Measurements from ENCODE around the gene ECHS1. TPM values are rescaled to one million over a fixed set of nuclear protein-coding genes. Genes with fewer than 3 reads are reported as not detected.

The ECHS1 gene
- total and polyA plus RNA-seq, 10 of the 15 experiments (the other 5 are each of a cell fraction or from before 2014, with no cell fraction given), result 32.7 to 164 (median 62.4) TPM

DNA sequence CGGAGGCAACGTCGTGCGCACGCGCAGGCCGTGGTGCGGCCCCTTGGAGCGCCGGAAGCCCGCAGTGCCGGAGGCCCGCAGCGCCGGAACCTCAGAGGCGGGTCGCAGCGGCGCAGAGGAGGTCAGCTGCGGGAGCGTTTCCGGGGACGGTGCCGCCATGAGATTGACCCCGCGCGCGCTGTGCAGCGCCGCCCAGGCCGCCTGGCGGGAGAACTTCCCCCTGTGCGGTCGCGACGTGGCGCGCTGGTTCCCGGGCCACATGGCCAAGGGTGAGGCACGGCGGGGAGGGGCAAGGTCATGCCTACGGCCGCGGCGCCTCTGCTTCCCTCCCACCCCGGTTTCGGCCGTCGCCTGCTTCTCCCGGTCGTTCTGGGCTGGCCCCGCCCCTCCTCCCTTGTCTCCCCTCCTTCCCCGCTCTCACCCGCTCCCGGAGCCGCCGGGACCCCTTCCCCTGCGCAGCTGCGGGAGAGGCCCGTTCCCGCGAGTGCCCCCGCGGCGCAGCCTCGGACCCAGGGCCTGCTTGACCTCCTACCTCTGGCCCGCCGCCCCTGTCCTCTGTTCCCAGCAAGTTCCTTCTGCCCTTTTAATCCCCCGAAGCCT is 21.0 kb upstream of the ECHS1 start, which contains the start of gene MTG1 (continued):
- TF ChIP-seq, protein P1, sequence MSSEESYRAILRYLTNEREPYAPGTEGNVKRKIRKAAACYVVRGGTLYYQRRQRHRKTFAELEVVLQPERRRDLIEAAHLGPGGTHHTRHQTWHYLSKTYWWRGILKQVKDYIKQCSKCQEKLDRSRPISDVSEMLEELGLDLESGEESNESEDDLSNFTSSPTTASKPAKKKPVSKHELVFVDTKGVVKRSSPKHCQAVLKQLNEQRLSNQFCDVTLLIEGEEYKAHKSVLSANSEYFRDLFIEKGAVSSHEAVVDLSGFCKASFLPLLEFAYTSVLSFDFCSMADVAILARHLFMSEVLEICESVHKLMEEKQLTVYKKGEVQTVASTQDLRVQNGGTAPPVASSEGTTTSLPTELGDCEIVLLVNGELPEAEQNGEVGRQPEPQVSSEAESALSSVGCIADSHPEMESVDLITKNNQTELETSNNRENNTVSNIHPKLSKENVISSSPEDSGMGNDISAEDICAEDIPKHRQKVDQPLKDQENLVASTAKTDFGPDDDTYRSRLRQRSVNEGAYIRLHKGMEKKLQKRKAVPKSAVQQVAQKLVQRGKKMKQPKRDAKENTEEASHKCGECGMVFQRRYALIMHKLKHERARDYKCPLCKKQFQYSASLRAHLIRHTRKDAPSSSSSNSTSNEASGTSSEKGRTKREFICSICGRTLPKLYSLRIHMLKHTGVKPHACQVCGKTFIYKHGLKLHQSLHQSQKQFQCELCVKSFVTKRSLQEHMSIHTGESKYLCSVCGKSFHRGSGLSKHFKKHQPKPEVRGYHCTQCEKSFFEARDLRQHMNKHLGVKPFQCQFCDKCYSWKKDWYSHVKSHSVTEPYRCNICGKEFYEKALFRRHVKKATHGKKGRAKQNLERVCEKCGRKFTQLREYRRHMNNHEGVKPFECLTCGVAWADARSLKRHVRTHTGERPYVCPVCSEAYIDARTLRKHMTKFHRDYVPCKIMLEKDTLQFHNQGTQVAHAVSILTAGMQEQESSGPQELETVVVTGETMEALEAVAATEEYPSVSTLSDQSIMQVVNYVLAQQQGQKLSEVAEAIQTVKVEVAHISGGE (CRISPR knock-in tag; IDR thresholded peaks at IDR 0.05), result peak; percentile 82
- peak; percentile 76; the same call in 1 of the 2 replicates for TF ChIP-seq BACH1 (IDR thresholded peaks at IDR 0.05; ENCODE audit: borderline replicate concordance)
- no peak for TF ChIP-seq CBX3 (IDR thresholded peaks at IDR 0.05; ENCODE audit: borderline replicate concordance, low read depth)
- TF ChIP-seq, protein P2, sequence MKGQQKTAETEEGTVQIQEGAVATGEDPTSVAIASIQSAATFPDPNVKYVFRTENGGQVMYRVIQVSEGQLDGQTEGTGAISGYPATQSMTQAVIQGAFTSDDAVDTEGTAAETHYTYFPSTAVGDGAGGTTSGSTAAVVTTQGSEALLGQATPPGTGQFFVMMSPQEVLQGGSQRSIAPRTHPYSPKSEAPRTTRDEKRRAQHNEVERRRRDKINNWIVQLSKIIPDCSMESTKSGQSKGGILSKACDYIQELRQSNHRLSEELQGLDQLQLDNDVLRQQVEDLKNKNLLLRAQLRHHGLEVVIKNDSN (IDR thresholded peaks at IDR 0.05; ENCODE audit: borderline replicate concordance, extremely low read length, insufficient read depth, low read depth, low read length), result peak; percentile 40
- no peak; the same call in 1 of the 2 replicates for TF ChIP-seq PAX5 (IDR thresholded peaks at IDR 0.05; ENCODE audit: borderline replicate concordance, low read depth, low read length)
- TF ChIP-seq, protein P3, sequence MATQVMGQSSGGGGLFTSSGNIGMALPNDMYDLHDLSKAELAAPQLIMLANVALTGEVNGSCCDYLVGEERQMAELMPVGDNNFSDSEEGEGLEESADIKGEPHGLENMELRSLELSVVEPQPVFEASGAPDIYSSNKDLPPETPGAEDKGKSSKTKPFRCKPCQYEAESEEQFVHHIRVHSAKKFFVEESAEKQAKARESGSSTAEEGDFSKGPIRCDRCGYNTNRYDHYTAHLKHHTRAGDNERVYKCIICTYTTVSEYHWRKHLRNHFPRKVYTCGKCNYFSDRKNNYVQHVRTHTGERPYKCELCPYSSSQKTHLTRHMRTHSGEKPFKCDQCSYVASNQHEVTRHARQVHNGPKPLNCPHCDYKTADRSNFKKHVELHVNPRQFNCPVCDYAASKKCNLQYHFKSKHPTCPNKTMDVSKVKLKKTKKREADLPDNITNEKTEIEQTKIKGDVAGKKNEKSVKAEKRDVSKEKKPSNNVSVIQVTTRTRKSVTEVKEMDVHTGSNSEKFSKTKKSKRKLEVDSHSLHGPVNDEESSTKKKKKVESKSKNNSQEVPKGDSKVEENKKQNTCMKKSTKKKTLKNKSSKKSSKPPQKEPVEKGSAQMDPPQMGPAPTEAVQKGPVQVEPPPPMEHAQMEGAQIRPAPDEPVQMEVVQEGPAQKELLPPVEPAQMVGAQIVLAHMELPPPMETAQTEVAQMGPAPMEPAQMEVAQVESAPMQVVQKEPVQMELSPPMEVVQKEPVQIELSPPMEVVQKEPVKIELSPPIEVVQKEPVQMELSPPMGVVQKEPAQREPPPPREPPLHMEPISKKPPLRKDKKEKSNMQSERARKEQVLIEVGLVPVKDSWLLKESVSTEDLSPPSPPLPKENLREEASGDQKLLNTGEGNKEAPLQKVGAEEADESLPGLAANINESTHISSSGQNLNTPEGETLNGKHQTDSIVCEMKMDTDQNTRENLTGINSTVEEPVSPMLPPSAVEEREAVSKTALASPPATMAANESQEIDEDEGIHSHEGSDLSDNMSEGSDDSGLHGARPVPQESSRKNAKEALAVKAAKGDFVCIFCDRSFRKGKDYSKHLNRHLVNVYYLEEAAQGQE (IDR thresholded peaks at IDR 0.05; ENCODE audit: low read depth, low read length), result no peak
- TF ChIP-seq SUZ12 (IDR thresholded peaks at IDR 0.05; ENCODE audit: unreplicated experiment), result no peak
- TF ChIP-seq, protein P4, sequence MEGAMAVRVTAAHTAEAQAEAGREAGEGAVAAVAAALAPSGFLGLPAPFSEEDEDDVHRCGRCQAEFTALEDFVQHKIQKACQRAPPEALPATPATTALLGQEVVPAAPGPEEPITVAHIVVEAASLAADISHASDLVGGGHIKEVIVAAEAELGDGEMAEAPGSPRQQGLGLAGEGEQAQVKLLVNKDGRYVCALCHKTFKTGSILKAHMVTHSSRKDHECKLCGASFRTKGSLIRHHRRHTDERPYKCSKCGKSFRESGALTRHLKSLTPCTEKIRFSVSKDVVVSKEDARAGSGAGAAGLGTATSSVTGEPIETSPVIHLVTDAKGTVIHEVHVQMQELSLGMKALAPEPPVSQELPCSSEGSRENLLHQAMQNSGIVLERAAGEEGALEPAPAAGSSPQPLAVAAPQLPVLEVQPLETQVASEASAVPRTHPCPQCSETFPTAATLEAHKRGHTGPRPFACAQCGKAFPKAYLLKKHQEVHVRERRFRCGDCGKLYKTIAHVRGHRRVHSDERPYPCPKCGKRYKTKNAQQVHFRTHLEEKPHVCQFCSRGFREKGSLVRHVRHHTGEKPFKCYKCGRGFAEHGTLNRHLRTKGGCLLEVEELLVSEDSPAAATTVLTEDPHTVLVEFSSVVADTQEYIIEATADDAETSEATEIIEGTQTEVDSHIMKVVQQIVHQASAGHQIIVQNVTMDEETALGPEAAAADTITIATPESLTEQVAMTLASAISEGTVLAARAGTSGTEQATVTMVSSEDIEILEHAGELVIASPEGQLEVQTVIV (IDR thresholded peaks at IDR 0.05; ENCODE audit: borderline replicate concordance, partially characterized antibody), result peak; percentile 40
- peak; percentile 97 for TF ChIP-seq NR2F1 (conservative IDR thresholded peaks at IDR 0.05)
- TF ChIP-seq CHD4 (IDR thresholded peaks at IDR 0.05), result no peak
- TF ChIP-seq STAT1 (conservative IDR thresholded peaks at IDR 0.05), result peak; percentile 62; the same call in 1 of the 2 replicates
- peak; percentile 70; the same call in 1 of the 2 replicates for TF ChIP-seq ESRRA (IDR thresholded peaks at IDR 0.05; ENCODE audit: low read length)
- no peak for TF ChIP-seq WRNIP1 (IDR thresholded peaks at IDR 0.05; ENCODE audit: borderline replicate concordance, low read depth, low read length)
- TF ChIP-seq, protein P5, sequence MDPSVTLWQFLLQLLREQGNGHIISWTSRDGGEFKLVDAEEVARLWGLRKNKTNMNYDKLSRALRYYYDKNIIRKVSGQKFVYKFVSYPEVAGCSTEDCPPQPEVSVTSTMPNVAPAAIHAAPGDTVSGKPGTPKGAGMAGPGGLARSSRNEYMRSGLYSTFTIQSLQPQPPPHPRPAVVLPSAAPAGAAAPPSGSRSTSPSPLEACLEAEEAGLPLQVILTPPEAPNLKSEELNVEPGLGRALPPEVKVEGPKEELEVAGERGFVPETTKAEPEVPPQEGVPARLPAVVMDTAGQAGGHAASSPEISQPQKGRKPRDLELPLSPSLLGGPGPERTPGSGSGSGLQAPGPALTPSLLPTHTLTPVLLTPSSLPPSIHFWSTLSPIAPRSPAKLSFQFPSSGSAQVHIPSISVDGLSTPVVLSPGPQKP (IDR thresholded peaks at IDR 0.05; ENCODE audit: low read depth, low read length), result peak; percentile 91
- TF ChIP-seq CHD2 (IDR thresholded peaks at IDR 0.05; ENCODE audit: borderline replicate concordance, low read depth, low read length), result 0 out of 2 replicates have a peak, but pooled peaks have one; percentile 41
- no peak for TF ChIP-seq NFIC (IDR thresholded peaks at IDR 0.05; ENCODE audit: low read depth, low read length)

All from GM12878 (cell line).